KBM-7 (cell line): ENCODE results near the gene KDM1A.
"Not testable (repeated sequence)": the region's sequence is repeated elsewhere in the genome, so short reads cannot be mapped to it uniquely, and the experiment has no call there.

ENCODE experiments used
- DNase-seq: peaks from one replicate; pipeline ENCODE4 v3.0.0-alpha.2; 2015
- in situ Hi-C: fragments of 300-500 bp; cut with MboI; formaldehyde crosslinking; loops from 2 replicates; pipeline ENCODE4 v1.14.3; 2020; ENCODE audit warnings: low sequenced_read_pairs, low pct_unique_long_range_greater_than_20kb, mixed read lengths

KDM1A gene

GRCh38 chr1:23004769-23005168, 14.5 kb upstream of the KDM1A start:
- in situ Hi-C loops, result not testable (repeated sequence)

GRCh38 chr1:23007106-23007505, 12.2 kb upstream of the KDM1A start:
- in situ Hi-C loops, result no loop called here
- no peak for DNase-seq

More at GRCh38 chr1:23004769-23005168, 14.5 kb upstream of the KDM1A start:
- not testable (repeated sequence) for DNase-seq

GRCh38 chr1:23008901-23009300, 10.4 kb upstream of the KDM1A start:
- DNase-seq, result no peak
- in situ Hi-C loops, result no loop called here

GRCh38 chr1:23010025-23010424, 9.2 kb upstream of the KDM1A start:
- in situ Hi-C loops, DNase-seq: not testable (repeated sequence)

- in situ Hi-C loops, result no loop called here
- DNase-seq, result peak; percentile 23
Measured at GRCh38 chr1:23013657-23014056, 5.6 kb upstream of the KDM1A start.

GRCh38 chr1:23018661-23019093, 591 bp upstream of the KDM1A start:
- DNase-seq, result no peak
- in situ Hi-C loops, result no loop called here

- DNase-seq, result peak; percentile 67
- in situ Hi-C loops, result no loop called here
Measured at GRCh38 chr1:23019863-23020625, 776 bp downstream of the KDM1A start.

- peak; percentile 27 for DNase-seq
- in situ Hi-C loops, result no loop called here
Measured at GRCh38 chr1:23020706-23021405, 1.6 kb downstream of the KDM1A start.

GRCh38 chr1:23021834-23022233, 2.6 kb downstream of the KDM1A start:
- in situ Hi-C loops, result no loop called here
- no peak for DNase-seq

GRCh38 chr1:23023174-23023845, 4.0 kb downstream of the KDM1A start:
- in situ Hi-C loops, result no loop called here
- DNase-seq, result no peak

- in situ Hi-C loops, result no loop called here
- no peak for DNase-seq
Measured at GRCh38 chr1:23026568-23026967, 7.3 kb downstream of the KDM1A start.

- no peak for DNase-seq
- in situ Hi-C loops, result no loop called here
Measured at GRCh38 chr1:23027352-23027907, 8.2 kb downstream of the KDM1A start.

- DNase-seq, result peak; percentile 46
- in situ Hi-C loops, result no loop called here
Measured at GRCh38 chr1:23029337-23029736, 10.1 kb downstream of the KDM1A start.

GRCh38 chr1:23035823-23036452, 16.7 kb downstream of the KDM1A start:
- in situ Hi-C loops, result no loop called here
- no peak for DNase-seq

GRCh38 chr1:23037081-23037740, 17.9 kb downstream of the KDM1A start:
- no peak for DNase-seq

GRCh38 chr1:23039308-23039826, 20.1 kb downstream of the KDM1A start:
- in situ Hi-C loops, result no loop called here
- DNase-seq, result no peak

More at GRCh38 chr1:23037081-23037740, 17.9 kb downstream of the KDM1A start:
- in situ Hi-C loops, result no loop called here

GRCh38 chr1:23040509-23040908, 21.2 kb downstream of the KDM1A start:
- DNase-seq, result no peak
- in situ Hi-C loops, result no loop called here

- in situ Hi-C loops, result no loop called here
- DNase-seq, result no peak
Measured at GRCh38 chr1:23044035-23044434, 24.8 kb downstream of the KDM1A start.

GRCh38 chr1:23050201-23050600, 30.9 kb downstream of the KDM1A start:
- DNase-seq, result no peak

More at GRCh38 chr1:23050201-23050600, 30.9 kb downstream of the KDM1A start:
- in situ Hi-C loops, result no loop called here
